Right lobe of liver (tissue), 6 donors: Measurements from ENCODE around the gene TRAPPC3L. TPM values are rescaled to one million over a fixed set of nuclear protein-coding genes. Genes with fewer than 3 reads are reported as not detected.

Source experiments
- ATAC-seq, 4 donors: fragments of 200-7000 bp; cut with Tn5 transposase; one replicate each; pipeline ENCODE4 v1.9.1; 2020; ENCODE audit warnings: mild to moderate bottlenecking in 4 of 4, moderate library complexity in 4 of 4
- DNase-seq, 3 donors: peaks; one replicate each; pipeline ENCODE4 v3.0.0-alpha.2; 2020
- H3K27ac ChIP-seq, 3 donors: fragments of 200-600 bp; one replicate each; pipeline ENCODE4 v1.8.0; 2022
- H3K27me3 ChIP-seq, 2 donors: fragments of 200-600 bp; one replicate each; pipeline ENCODE4 v1.8.0; 2022
- H3K36me3 ChIP-seq, 4 donors: fragments of 200-600 bp; sonication (generic) in 1 of 4; one replicate each; pipeline versions ENCODE4 v1.5.1 to v1.8.0; 2017 to 2022; ENCODE audit warnings: control low read depth in 1 of 4
- H3K4me1 ChIP-seq, 4 donors: fragments of 200-600 bp; sonication (generic) in 1 of 4; one replicate each; pipeline versions ENCODE4 v1.5.1 to v1.8.0; 2017 to 2022; ENCODE audit warnings: control low read depth in 1 of 4
- H3K4me3 ChIP-seq, 3 donors: fragments of 200-600 bp; one replicate each; pipeline ENCODE4 v1.8.0; 2022
- H3K9me3 ChIP-seq, 4 donors: fragments of 200-600 bp; sonication (generic) in 1 of 4; one replicate each; pipeline versions ENCODE4 v1.5.1 to v1.8.0; 2017 to 2022; ENCODE audit warnings: control low read depth in 1 of 4
- CTCF ChIP-seq, 4 donors: fragments of 200-600 bp in 3 of 4; fragments of 450-650 bp in 1 of 4; IDR thresholded peaks; one replicate each; pipeline versions ENCODE4 v1.5.1 to v1.8.0; 2016 to 2022; ENCODE audit warnings: antibody characterized with exemption in 4 of 4, mild to moderate bottlenecking in 2 of 4
- POLR2A ChIP-seq: fragments of 450-650 bp; IDR thresholded peaks from one replicate; pipeline ENCODE4 v1.6.1; 2017; ENCODE audit warnings: antibody characterized with exemption, mild to moderate bottlenecking
- WGBS: methylation state at CpG from one replicate; pipeline ENCODE4 v1.1.6; 2018; ENCODE audit warnings: low coverage, low lambda C conversion rate; ENCODE audit not compliant: insufficient coverage; ENCODE audit errors: missing lambda C conversion rate; 5-methylcytosine and 5-hydroxymethylcytosine counted together
- intact Hi-C, 2 donors: fragments of 100-400 bp; cut with DNase I; formaldehyde crosslinking; loops; one replicate each; pipeline versions ENCODE4 v1.11.2 to v1.14.1; 2022
- total RNA-seq, 6 experiments: library from RNA; depleted of rRNA in 2 of 6; stranded (reverse); fragments of >200 nt in 2 of 6; fragmentation: NEBNext Ultra II Directional in 3 of 6; extraction: Animal tissue kit (Norgen Biotek cat#: 25700) in 3 of 6; gene quantifications; one replicate each; pipeline versions ENCODE4 v1.1.0 to v1.2.4, GENCODE V29; 2016 to 2023
- donor health status: DM: no; HTN: yes; CAD: no.
- donor health status: DM: no; HTN: no; CAD: no.
- donor health status: DM: no; HTN: no; CAD: no.
- donor health status: DM: no; HTN: yes; CAD: no.
- donor health status: DM: no; HTN: yes; CAD: no.

Gene TRAPPC3L
- total RNA-seq, 6 experiments from 2014 or later = 0.12 to 0.17 TPM; not detected in 4

GRCh38 chr6:116528780-116529179 lies 16.7 kb downstream of the TRAPPC3L start:
- no peak overlapping the region for H3K27ac ChIP-seq
- H3K9me3 ChIP-seq = no peaks in the 10 kb centered on the region
- TF ChIP-seq POLR2A = no peak
- no peak for TF ChIP-seq CTCF (IDR thresholded peaks at IDR 0.05)
- intact Hi-C loops = no loop called here
- no peaks in the 10 kb centered on the region for H3K36me3 ChIP-seq
- no peak for DNase-seq
- WGBS = 49% methylated on average over 3 of the region's 3 CpGs
- H3K4me1 ChIP-seq = no peaks in the 10 kb centered on the region
- no peak for ATAC-seq
- H3K27me3 ChIP-seq = no peaks in the 10 kb centered on the region
- H3K4me3 ChIP-seq = no peak overlapping the region

GRCh38 chr6:116528133-116528532 lies 17.4 kb downstream of the TRAPPC3L start:
- WGBS = 90% methylated on average over 1 of the region's 1 CpG
- DNase-seq (no peak), ATAC-seq (no peak)
- Histone ChIP-seq H3K4me1 (no peaks in the 10 kb centered on the region), H3K27ac (no peak overlapping the region), H3K9me3 (no peaks in the 10 kb centered on the region), H3K27me3 (no peaks in the 10 kb centered on the region), H3K4me3 (no peak overlapping the region), H3K36me3 (no peaks in the 10 kb centered on the region)
- TF ChIP-seq POLR2A (no peak), CTCF (IDR thresholded peaks at IDR 0.05) (no peak)
- intact Hi-C loops = no loop called here

GRCh38 chr6:116524236-116524635 lies 21.2 kb downstream of the TRAPPC3L start:
- Histone ChIP-seq H3K36me3 (no peaks in the 10 kb centered on the region), H3K4me3 (no peak overlapping the region), H3K27ac (no peak overlapping the region), H3K27me3 (no peaks in the 10 kb centered on the region), H3K4me1 (no peaks in the 10 kb centered on the region), H3K9me3 (no peaks in the 10 kb centered on the region)
- intact Hi-C loops = no loop called here
- 38% methylated on average over 2 of the region's 2 CpGs for WGBS
- DNase-seq (no peak), ATAC-seq (no peak)
- TF ChIP-seq CTCF (IDR thresholded peaks at IDR 0.05) = no peak
- no peak for TF ChIP-seq POLR2A

DNA sequence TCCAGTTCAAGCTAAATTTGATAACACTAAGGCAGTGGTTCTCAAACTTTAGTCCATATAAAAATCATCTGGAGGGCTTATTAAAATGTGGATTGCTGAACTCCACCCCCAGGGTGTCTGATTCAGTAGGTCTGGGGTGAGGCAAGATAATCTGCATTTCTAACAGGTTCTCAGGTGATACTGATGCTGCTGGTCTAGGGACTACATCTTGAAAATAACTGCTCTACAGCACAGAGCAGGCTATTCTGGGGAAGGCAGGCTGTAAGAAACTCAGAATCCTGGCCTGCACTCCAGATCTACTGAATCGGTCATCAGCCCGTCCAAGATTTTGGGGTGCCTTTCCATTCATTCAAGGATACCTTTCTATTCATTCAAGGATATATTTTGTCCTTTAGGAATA lies 22.6 kb downstream of the TRAPPC3L start:
- intact Hi-C loops = no loop called here
- ATAC-seq = no peak

More for the DNA sequence above, 22.6 kb downstream of the TRAPPC3L start:
- Histone ChIP-seq H3K9me3 (no peaks in the 10 kb centered on the region), H3K36me3 (no peaks in the 10 kb centered on the region), H3K4me3 (no peak overlapping the region), H3K27me3 (no peaks in the 10 kb centered on the region), H3K27ac (no peak overlapping the region), H3K4me1 (no peaks in the 10 kb centered on the region)
- no peak for DNase-seq
- TF ChIP-seq POLR2A = no peak
- TF ChIP-seq CTCF (IDR thresholded peaks at IDR 0.05) = no peak
- 88% methylated on average over 2 of the region's 2 CpGs for WGBS
